DOHH2 (cell line): Measurements from ENCODE around the gene CAPZB.

Experiments used
- EZH2phosphoT487 ChIP-seq: fragments of 200-600 bp; sonication (generic); IDR thresholded peaks from 2 replicates; pipeline ENCODE4 v1.6.1; 2017; ENCODE audit warnings: borderline replicate concordance, mild to moderate bottlenecking, antibody characterized with exemption, low read length, moderate library complexity, mixed read lengths
- TF ChIP-seq, protein P1 (sequence below): fragments of 200-600 bp; sonication (generic); IDR thresholded peaks from one replicate; pipeline ENCODE4 v1.5.1; 2014; ENCODE audit warnings: antibody characterized with exemption, mild to moderate bottlenecking, low read depth, low read length; ENCODE audit not compliant: poor library complexity, severe bottlenecking

DNA sequence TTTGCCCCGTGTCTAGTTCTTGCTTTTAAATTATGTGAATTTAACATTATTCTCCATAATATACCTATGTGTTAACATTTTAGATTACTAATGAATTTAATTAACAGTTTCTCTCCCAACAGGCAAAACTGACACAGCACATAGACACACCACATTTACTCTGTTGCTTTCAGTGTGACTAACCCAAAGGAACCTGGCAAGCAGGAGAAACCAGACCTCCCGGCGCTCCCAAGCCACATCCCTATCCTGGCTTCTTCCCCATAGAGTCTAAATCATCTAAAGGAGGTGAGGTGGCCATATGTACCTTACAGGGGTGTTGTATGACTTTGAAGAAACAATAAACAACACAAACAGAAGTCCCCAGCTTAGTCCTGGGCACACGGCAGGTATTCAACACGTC lies 69.2 kb downstream of the CAPZB start:
- TF ChIP-seq, protein P1, sequence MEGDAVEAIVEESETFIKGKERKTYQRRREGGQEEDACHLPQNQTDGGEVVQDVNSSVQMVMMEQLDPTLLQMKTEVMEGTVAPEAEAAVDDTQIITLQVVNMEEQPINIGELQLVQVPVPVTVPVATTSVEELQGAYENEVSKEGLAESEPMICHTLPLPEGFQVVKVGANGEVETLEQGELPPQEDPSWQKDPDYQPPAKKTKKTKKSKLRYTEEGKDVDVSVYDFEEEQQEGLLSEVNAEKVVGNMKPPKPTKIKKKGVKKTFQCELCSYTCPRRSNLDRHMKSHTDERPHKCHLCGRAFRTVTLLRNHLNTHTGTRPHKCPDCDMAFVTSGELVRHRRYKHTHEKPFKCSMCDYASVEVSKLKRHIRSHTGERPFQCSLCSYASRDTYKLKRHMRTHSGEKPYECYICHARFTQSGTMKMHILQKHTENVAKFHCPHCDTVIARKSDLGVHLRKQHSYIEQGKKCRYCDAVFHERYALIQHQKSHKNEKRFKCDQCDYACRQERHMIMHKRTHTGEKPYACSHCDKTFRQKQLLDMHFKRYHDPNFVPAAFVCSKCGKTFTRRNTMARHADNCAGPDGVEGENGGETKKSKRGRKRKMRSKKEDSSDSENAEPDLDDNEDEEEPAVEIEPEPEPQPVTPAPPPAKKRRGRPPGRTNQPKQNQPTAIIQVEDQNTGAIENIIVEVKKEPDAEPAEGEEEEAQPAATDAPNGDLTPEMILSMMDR, result no peak
- TF ChIP-seq EZH2phosphoT487, result no peak
